Fibroblast of skin of left biceps (primary cell): ENCODE measurements around the gene CDK6.

ENCODE experiments used
- DNase-seq, 2 experiments: peaks; one replicate each; pipeline ENCODE4 v3.0.0-alpha.2; 2013; ENCODE audit warnings: low read depth in 2 of 2

Gene CDK6

GRCh38 chr7:92847305-92847704, 10.9 kb upstream of the CDK6 start:
- no peak for DNase-seq

- DNase-seq = no peak
Measured at GRCh38 chr7:92845736-92846135, 9.4 kb upstream of the CDK6 start.

- DNase-seq = no peak
Measured at GRCh38 chr7:92843781-92844180, 7.4 kb upstream of the CDK6 start.

GRCh38 chr7:92843034-92843760, 6.8 kb upstream of the CDK6 start:
- peak in 1 of 2 experiments; percentile 53 for DNase-seq

- no peak for DNase-seq
Measured at GRCh38 chr7:92841192-92841591, 4.8 kb upstream of the CDK6 start.

GRCh38 chr7:92840316-92840715, 3.9 kb upstream of the CDK6 start:
- no peak for DNase-seq

GRCh38 chr7:92839901-92840300, 3.5 kb upstream of the CDK6 start:
- no peak for DNase-seq

GRCh38 chr7:92838934-92839333, 2.6 kb upstream of the CDK6 start:
- no peak for DNase-seq

- DNase-seq = no peak
Measured at GRCh38 chr7:92837000-92837749, 802 bp upstream of the CDK6 start.

- DNase-seq = no peak
Measured at GRCh38 chr7:92835851-92836488, 403 bp downstream of the CDK6 start.

GRCh38 chr7:92835261-92835850, 1.0 kb downstream of the CDK6 start:
- DNase-seq = no peak

GRCh38 chr7:92834507-92835260, 1.7 kb downstream of the CDK6 start:
- DNase-seq = no peak

- peak in 1 of 2 experiments; percentile 48 for DNase-seq
Measured at GRCh38 chr7:92833766-92834506, 2.4 kb downstream of the CDK6 start.

- DNase-seq = no peak
Measured at GRCh38 chr7:92833024-92833765, 3.2 kb downstream of the CDK6 start.

- no peak for DNase-seq
Measured at GRCh38 chr7:92832534-92833023, 3.8 kb downstream of the CDK6 start.

GRCh38 chr7:92831716-92832533, 4.4 kb downstream of the CDK6 start:
- DNase-seq = peak; percentile 70 to 75

- DNase-seq = no peak
Measured at GRCh38 chr7:92830532-92831110, 5.8 kb downstream of the CDK6 start.

- DNase-seq = no peak
Measured at GRCh38 chr7:92830027-92830426, 6.3 kb downstream of the CDK6 start.
